SH-SY5Y (cell line): ENCODE measurements around the gene TMEM165.
A peak's percentile ranks its signal among the peaks of the same experiment; 100 is the strongest.

Source experiments
- GATA2 ChIP-seq: IDR thresholded peaks from 2 replicates; pipeline ENCODE4 v1.6.1; 2011; ENCODE audit warnings: mild to moderate bottlenecking, low read depth, low read length
- GATA3 ChIP-seq: IDR thresholded peaks from 2 replicates; pipeline ENCODE4 v1.6.1; 2011; ENCODE audit warnings: low read depth, mild to moderate bottlenecking, low read length, moderate library complexity

TMEM165 gene

GRCh38 chr4:55395529-55396307 lies at the start of gene TMEM165:
Gene TMEM165 (plus strand): TSS chr4:55395957. CDS start chr4:55396190, 233 bp downstream.
- no peak for TF ChIP-seq GATA3
- TF ChIP-seq GATA2 = no peak

GRCh38 chr4:55345980-55346850 lies 49.5 kb upstream of the TMEM165 start, which contains the start of gene SRD5A3:
Gene SRD5A3 (plus strand): TSS chr4:55346242. CDS start chr4:55346337, 95 bp downstream.
- TF ChIP-seq GATA2 (peak; percentile 55; the same call in 1 of the 2 replicates), GATA3 (no peak)

GRCh38 chr4:55346851-55347255 lies 48.9 kb upstream of the TMEM165 start:
- TF ChIP-seq GATA2 (no peak), GATA3 (no peak)

GRCh38 chr4:55347610-55348228 lies 48.0 kb upstream of the TMEM165 start:
- no peak for TF ChIP-seq GATA3
- TF ChIP-seq GATA2 = no peak

GRCh38 chr4:55348466-55348865 lies 47.3 kb upstream of the TMEM165 start:
- no peak for TF ChIP-seq GATA3
- no peak for TF ChIP-seq GATA2

- TF ChIP-seq GATA3 (no peak), GATA2 (no peak)
Observed at GRCh38 chr4:55351824-55352223, 43.9 kb upstream of the TMEM165 start.

- TF ChIP-seq GATA3 (no peak), GATA2 (no peak)
Observed at GRCh38 chr4:55352726-55353125, 43.0 kb upstream of the TMEM165 start.

- no peak for TF ChIP-seq GATA2
- no peak for TF ChIP-seq GATA3
Observed at GRCh38 chr4:55354648-55355047, 41.1 kb upstream of the TMEM165 start.

GRCh38 chr4:55355555-55355954 lies 40.2 kb upstream of the TMEM165 start:
- TF ChIP-seq GATA2 = no peak
- TF ChIP-seq GATA3 = no peak

- TF ChIP-seq GATA2 (no peak), GATA3 (no peak)
Observed at GRCh38 chr4:55356991-55357461, 38.7 kb upstream of the TMEM165 start.

GRCh38 chr4:55358246-55358645 lies 37.5 kb upstream of the TMEM165 start:
- TF ChIP-seq GATA3 (no peak), GATA2 (no peak)

GRCh38 chr4:55358668-55359067 lies 37.1 kb upstream of the TMEM165 start:
- TF ChIP-seq GATA2 (no peak), GATA3 (no peak)

- TF ChIP-seq GATA2 (no peak), GATA3 (no peak)
Observed at GRCh38 chr4:55359397-55359916, 36.3 kb upstream of the TMEM165 start.

- TF ChIP-seq GATA2 (no peak), GATA3 (no peak)
Observed at GRCh38 chr4:55363691-55364351, 31.9 kb upstream of the TMEM165 start.
